ENCODE measurements around the gene MIOX. TPM values are rescaled to one million over a fixed set of nuclear protein-coding genes. Genes with fewer than 3 reads are reported as not detected.

The MIOX gene
- total and polyA plus RNA-seq, 2 donors (not counting 3 experiments of a cell fraction or from before 2014, with no cell fraction given): not detected

GRCh38 chr22:50530580-50530876, 43.9 kb downstream of the MIOX start:
- peaks cover 3 to 13% of the 10 kb centered on the region in 2 experiments for H3K27me3 ChIP-seq (ENCODE audit: control insufficient read depth in 2 of 2, insufficient read depth in 2 of 2, low read length in 2 of 2)
- H3K4me1 ChIP-seq (ENCODE audit: control insufficient read depth, extremely low read depth, insufficient read depth, low read length): peaks cover 23% of the 10 kb centered on the region
- H2AFZ ChIP-seq (ENCODE audit: low read depth, low read length): peak overlapping the region; percentile 62
- H3K9me3 ChIP-seq (replicated peaks; ENCODE audit: control insufficient read depth, insufficient read depth, low read length): no peaks in the 10 kb centered on the region
- intact Hi-C loops (cut with micrococcal nuclease) (no loop called here), dilution Hi-C loops (cut with MboI; ENCODE audit: extremely low pct_ligation_motif_present, low sequenced_read_pairs) (no loop called here)
- no peaks in the 10 kb centered on the region for H4K20me1 ChIP-seq (replicated peaks; ENCODE audit: control insufficient read depth, extremely low read depth, insufficient read depth, low read length)
- FAIRE-seq: no peak
- no peaks in the 10 kb centered on the region for H3K79me2 ChIP-seq (ENCODE audit: control insufficient read depth, insufficient read depth, low read length)
- ChIA-PET CTCF (no interaction called here), POLR2A (no interaction called here)
- H3K36me3 ChIP-seq (ENCODE audit: control insufficient read depth in 2 of 2, extremely low read depth in 1 of 2, insufficient read depth in 2 of 2, low read length in 2 of 2): no peaks in the 10 kb centered on the region
- no peak overlapping the region for H3K27ac ChIP-seq (ENCODE audit: insufficient read depth, low read depth, low read length)
- no peaks in the 10 kb centered on the region for H3K9me1 ChIP-seq (replicated peaks; ENCODE audit: control insufficient read depth, extremely low read depth, insufficient read depth, low read length)
- BruUV-seq (replicated peaks): no TSS peak
- H3K9ac ChIP-seq (replicated peaks; ENCODE audit: extremely low read depth, insufficient read depth, low read length): no peak overlapping the region
- TF ChIP-seq MYC (IDR thresholded peaks at IDR 0.05; ENCODE audit: low read depth, low read length) (no peak), EZH2 (IDR thresholded peaks at IDR 0.05; ENCODE audit: borderline replicate concordance, low read depth, low read length, severe bottlenecking) (no peak), POLR2AphosphoS5 (IDR thresholded peaks at IDR 0.05; ENCODE audit: insufficient read depth, low read depth, low read length) (no peak), GATA2 (IDR thresholded peaks at IDR 0.05; ENCODE audit: insufficient read depth, insufficient read length, low read depth, low read length) (no peak), JUN (IDR thresholded peaks at IDR 0.05; ENCODE audit: borderline replicate concordance, insufficient read depth, insufficient read length, low read depth) (no peak), FOS (IDR thresholded peaks at IDR 0.05; ENCODE audit: borderline replicate concordance, insufficient read depth, low read length) (no peak), CTCF (IDR thresholded peaks at IDR 0.05; ENCODE audit: extremely low read depth in 1 of 2, insufficient read depth in 1 of 2, low read depth in 1 of 2, low read length in 2 of 2) (no peak), MAX (IDR thresholded peaks at IDR 0.05; ENCODE audit: insufficient read depth, insufficient read length) (no peak), POLR2A (IDR thresholded peaks at IDR 0.05; ENCODE audit: low read depth, low read length) (no peak)
- peak overlapping the region; percentile 72 for H3K4me2 ChIP-seq (ENCODE audit: insufficient read depth, low read length)
- no peak for DNase-seq (ENCODE audit: low read depth, low spot score)
- H3K4me3 ChIP-seq (replicated peaks in 1 of 3; ENCODE audit: insufficient read depth in 1 of 3, low read depth in 1 of 3, low read length in 3 of 3): peak overlapping the region in 1 of 3 experiments; percentile 14
